OCI-LY7 (cell line): ENCODE measurements around the gene SSB. TPM values are rescaled to one million over a fixed set of nuclear protein-coding genes. Genes with fewer than 3 reads are reported as not detected.
"Not testable (repeated sequence)": the region's sequence is repeated elsewhere in the genome, so short reads cannot be mapped to it uniquely, and the experiment has no call there.

Experiments
- BruUV-seq: library from RNA; stranded (reverse); fragments of 400-500 nt; replicated peaks from 2 replicates; lab custom pipeline; 2021; lab: Mats Ljungman, UMichigan
- CTCF ChIA-PET: fragments of 300-600 bp; sonication (Branson Sonifier 250); formaldehyde crosslinking; loops from one replicate; lab custom pipeline; 2022; ENCODE audit warnings: antibody characterized with exemption; ENCODE audit not compliant: unreplicated experiment; lab: Charles Lee
- POLR2A ChIA-PET: fragments of 300-600 bp; sonication (Branson Sonifier 250); formaldehyde crosslinking; loops from one replicate; lab custom pipeline; 2022; ENCODE audit warnings: antibody characterized with exemption; lab: Charles Lee
- DNase-seq: peaks from one replicate; pipeline ENCODE4 v3.0.0-alpha.2; 2015; ENCODE audit warnings: low spot score
- H2AFZ ChIP-seq: fragments of 200-600 bp; sonication (generic), shearing (Covaris generic); 2 replicates; pipeline ENCODE4 v1.6.1; 2014; ENCODE audit warnings: mild to moderate bottlenecking, antibody characterized with exemption, low read length, moderate library complexity
- H3K27ac ChIP-seq: fragments of 200-600 bp; sonication (generic); 2 replicates; pipeline ENCODE4 v1.5.1; 2014; ENCODE audit warnings: mixed run types, low read depth, mild to moderate bottlenecking, moderate library complexity, low read length, inconsistent platforms; ENCODE audit not compliant: poor library complexity, severe bottlenecking
- H3K36me3 ChIP-seq: fragments of 200-600 bp; sonication (generic); 2 replicates; pipeline ENCODE4 v1.6.1; 2014; ENCODE audit warnings: mild to moderate bottlenecking, antibody characterized with exemption, low read length, moderate library complexity, mixed read lengths; ENCODE audit not compliant: insufficient read depth
- H3K4me1 ChIP-seq: fragments of 200-600 bp; sonication (generic); 2 replicates; pipeline ENCODE4 v1.5.1; 2014; ENCODE audit warnings: mild to moderate bottlenecking, low read length; ENCODE audit not compliant: insufficient read depth, poor library complexity, severe bottlenecking
- H3K4me2 ChIP-seq: fragments of 200-600 bp; sonication (generic); 2 replicates; pipeline ENCODE4 v1.6.1; 2014; ENCODE audit warnings: mild to moderate bottlenecking, low read length
- H3K4me3 ChIP-seq: fragments of 200-600 bp; sonication (generic); 2 replicates; pipeline ENCODE4 v1.5.1; 2014; ENCODE audit warnings: mild to moderate bottlenecking, low read depth, low read length; ENCODE audit not compliant: poor library complexity, severe bottlenecking
- H3K79me2 ChIP-seq: fragments of 200-600 bp; sonication (generic); 2 replicates; pipeline ENCODE4 v1.6.1; 2016; ENCODE audit warnings: low read depth, mild to moderate bottlenecking, low read length, moderate library complexity, mixed read lengths; ENCODE audit not compliant: insufficient read depth
- H3K9me2 ChIP-seq: fragments of 200-600 bp; sonication (generic); 2 replicates; pipeline ENCODE4 v1.6.1; 2016; ENCODE audit warnings: mild to moderate bottlenecking, low read length, mixed read lengths; ENCODE audit not compliant: insufficient read depth
- H3K9me3 ChIP-seq: fragments of 200-600 bp; sonication (generic); 2 replicates; pipeline ENCODE4 v1.6.1; 2014; ENCODE audit warnings: mild to moderate bottlenecking, mixed run types, low read length, mixed read lengths
- H4K20me1 ChIP-seq: fragments of 200-600 bp; sonication (generic); 2 replicates; pipeline ENCODE4 v1.6.1; 2014; ENCODE audit warnings: mild to moderate bottlenecking, antibody characterized with exemption, low read length, moderate library complexity, mixed read lengths; ENCODE audit not compliant: insufficient read depth
- CTCF ChIP-seq: fragments of 200-600 bp; sonication (generic); conservative IDR thresholded peaks from 2 replicates; pipeline ENCODE4 v1.5.1; 2014; ENCODE audit warnings: mild to moderate bottlenecking, antibody characterized with exemption, low read length, moderate library complexity, mixed read lengths
- EZH2phosphoT487 ChIP-seq: fragments of 200-600 bp; sonication (generic); IDR thresholded peaks from 2 replicates; pipeline ENCODE4 v1.6.1; 2018; ENCODE audit warnings: low read depth, borderline replicate concordance, mild to moderate bottlenecking, mixed run types, antibody characterized with exemption, low read length, moderate library complexity, mixed read lengths
- intact Hi-C: fragments of 100-400 bp; cut with micrococcal nuclease; formaldehyde crosslinking; loops from one replicate; pipeline ENCODE4 v1.10.0; 2022; ENCODE audit not compliant: unreplicated experiment
- total RNA-seq, 2 experiments: library from RNA; depleted of rRNA in 1 of 2; stranded (reverse); fragments of >200 nt in 1 of 2; shearing (Covaris generic) in 1 of 2; gene quantifications; 2 replicates each; pipeline ENCODE4 v1.2.3, GENCODE V29; 2014 to 2022

SSB gene
- total RNA-seq, 2 experiments from 2014 or later: 126 to 173 TPM

GRCh38 chr2:169840747-169841142 is 42.1 kb downstream of the SSB start:
- Histone ChIP-seq H2AFZ (no peak overlapping the region), H3K9me3 (no peaks in the 10 kb centered on the region), H3K36me3 (no peaks in the 10 kb centered on the region), H3K27ac (no peak overlapping the region), H3K4me3 (no peak overlapping the region), H3K4me2 (no peak overlapping the region), H3K9me2 (no peaks in the 10 kb centered on the region; the same call in 1 of the 2 replicates), H4K20me1 (no peaks in the 10 kb centered on the region), H3K4me1 (no peaks in the 10 kb centered on the region), H3K79me2 (no peaks in the 10 kb centered on the region)
- intact Hi-C loops: no loop called here
- ChIA-PET CTCF (no interaction called here), POLR2A (no interaction called here)
- no peak for DNase-seq
- no peak for TF ChIP-seq CTCF
- no peak for TF ChIP-seq EZH2phosphoT487
- no TSS peak for BruUV-seq

GRCh38 chr2:169841625-169842024 is 43.0 kb downstream of the SSB start:
- H3K4me3 ChIP-seq, intact Hi-C loops, H2AFZ ChIP-seq, DNase-seq, H3K4me2 ChIP-seq, BruUV-seq, H3K79me2 ChIP-seq, H3K27ac ChIP-seq, CTCF ChIA-PET, H3K9me3 ChIP-seq, H3K36me3 ChIP-seq, H3K9me2 ChIP-seq, H4K20me1 ChIP-seq, H3K4me1 ChIP-seq: not testable (repeated sequence)
- POLR2A ChIA-PET: interaction anchor here (0.7 kb wide), 1 partner anchor 18 kb away, joined by 3 read pairs; no protein-coding TSS in a partner anchor

- ChIA-PET CTCF (no interaction called here), POLR2A (interaction anchor here (0.6 kb wide), 3 partner anchors 17 to 367 kb away, joined by 3 to 4 read pairs (median 3); no protein-coding TSS in a partner anchor)
- Histone ChIP-seq H3K79me2 (no peaks in the 10 kb centered on the region), H3K9me2 (no peaks in the 10 kb centered on the region), H3K36me3 (no peaks in the 10 kb centered on the region), H4K20me1 (no peaks in the 10 kb centered on the region), H3K27ac (no peak overlapping the region), H2AFZ (no peak overlapping the region), H3K9me3 (no peaks in the 10 kb centered on the region), H3K4me3 (no peak overlapping the region), H3K4me2 (no peak overlapping the region), H3K4me1 (no peaks in the 10 kb centered on the region)
- intact Hi-C loops: no loop called here
- DNase-seq: no peak
- TF ChIP-seq EZH2phosphoT487 (no peak), CTCF (no peak)
- no TSS peak for BruUV-seq
Measured at GRCh38 chr2:169845016-169845415, 46.3 kb downstream of the SSB start.

GRCh38 chr2:169848959-169849693 is 50.5 kb downstream of the SSB start:
- H3K9me3 ChIP-seq, H3K4me2 ChIP-seq, H3K27ac ChIP-seq, intact Hi-C loops, H2AFZ ChIP-seq, H3K4me1 ChIP-seq, H4K20me1 ChIP-seq, DNase-seq, CTCF ChIA-PET, BruUV-seq, H3K36me3 ChIP-seq, H3K9me2 ChIP-seq, H3K4me3 ChIP-seq, H3K79me2 ChIP-seq: not testable (repeated sequence)
- POLR2A ChIA-PET: interaction anchor here (0.6 to 1.2 kb wide), 4 partner anchors 9 to 436 kb away, joined by 3 to 5 read pairs (median 4); no protein-coding TSS in a partner anchor
